NCI-H524 treated with DMSO at 0.1 percent for 48 hours (cell line): ENCODE measurements around the gene CCR8.
"Not testable (repeated sequence)": the region's sequence is repeated elsewhere in the genome, so short reads cannot be mapped to it uniquely, and the experiment has no call there.

Source experiments
- DNase-seq: peaks from one replicate; lab custom pipeline; 2025; lab: John Stamatoyannopoulos, UW

Gene CCR8

GRCh38 chr3:39349080-39349479, 19.6 kb downstream of the CCR8 start:
- no peak for DNase-seq

GRCh38 chr3:39350714-39351113, 21.2 kb downstream of the CCR8 start:
- no peak for DNase-seq

- DNase-seq = not testable (repeated sequence)
These were observed 21.6 kb downstream of the CCR8 start for GRCh38 chr3:39351134-39351533.

- DNase-seq = not testable (repeated sequence)
These were observed 23.8 kb downstream of the CCR8 start for GRCh38 chr3:39353168-39353927.

GRCh38 chr3:39358333-39358732, 28.8 kb downstream of the CCR8 start:
- DNase-seq = no peak

- no peak for DNase-seq
These were observed 31.9 kb downstream of the CCR8 start for GRCh38 chr3:39361252-39361927.

- DNase-seq = no peak
These were observed 32.7 kb downstream of the CCR8 start for GRCh38 chr3:39362192-39362591.

- no peak for DNase-seq
These were observed 33.3 kb downstream of the CCR8 start for GRCh38 chr3:39362812-39363211.

- DNase-seq = not testable (repeated sequence)
These were observed 40.9 kb downstream of the CCR8 start for GRCh38 chr3:39370450-39370849.

GRCh38 chr3:39372833-39373232, 43.3 kb downstream of the CCR8 start:
- no peak for DNase-seq

GRCh38 chr3:39376959-39377634, 47.6 kb downstream of the CCR8 start:
- no peak for DNase-seq

- no peak for DNase-seq
These were observed 48.6 kb downstream of the CCR8 start for GRCh38 chr3:39378088-39378487.

- no peak for DNase-seq
These were observed 49.7 kb downstream of the CCR8 start for GRCh38 chr3:39378957-39379777.

- no peak for DNase-seq
These were observed 50.3 kb downstream of the CCR8 start for GRCh38 chr3:39379778-39380155.

- no peak for DNase-seq
These were observed 51.9 kb downstream of the CCR8 start for GRCh38 chr3:39381432-39381831.
